HG02884 (cell line): ENCODE results near the gene ADGRV1.
"Not testable (repeated sequence)": the region's sequence is repeated elsewhere in the genome, so short reads cannot be mapped to it uniquely, and the experiment has no call there.

Source experiments
- ATAC-seq: cut with Tn5 transposase; IDR thresholded peaks from one replicate; pipeline ENCODE4 v1.9.1; 2021; ENCODE audit warnings: mild to moderate bottlenecking, moderate library complexity; ENCODE audit not compliant: unreplicated experiment

The ADGRV1 gene

DNA sequence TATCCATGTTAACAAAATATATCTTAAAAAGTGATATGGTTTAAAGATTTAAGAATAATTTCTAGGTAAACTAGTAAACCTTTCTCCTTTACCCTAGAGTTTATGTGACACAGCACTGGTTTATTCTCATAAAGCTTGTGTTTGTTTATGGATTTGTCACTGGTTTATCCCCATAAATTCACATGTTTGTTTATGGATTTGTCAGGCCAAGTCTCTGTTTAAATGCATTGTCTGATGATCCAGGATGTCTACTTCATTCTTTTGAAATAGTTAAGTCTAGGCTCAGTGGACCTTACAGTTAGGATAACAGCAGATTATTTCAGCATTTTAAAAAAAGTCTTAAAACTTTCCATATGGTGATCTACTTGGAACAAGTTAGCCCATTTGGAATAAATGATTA, 490.5 kb downstream of the ADGRV1 start:
- ATAC-seq = no peak

DNA sequence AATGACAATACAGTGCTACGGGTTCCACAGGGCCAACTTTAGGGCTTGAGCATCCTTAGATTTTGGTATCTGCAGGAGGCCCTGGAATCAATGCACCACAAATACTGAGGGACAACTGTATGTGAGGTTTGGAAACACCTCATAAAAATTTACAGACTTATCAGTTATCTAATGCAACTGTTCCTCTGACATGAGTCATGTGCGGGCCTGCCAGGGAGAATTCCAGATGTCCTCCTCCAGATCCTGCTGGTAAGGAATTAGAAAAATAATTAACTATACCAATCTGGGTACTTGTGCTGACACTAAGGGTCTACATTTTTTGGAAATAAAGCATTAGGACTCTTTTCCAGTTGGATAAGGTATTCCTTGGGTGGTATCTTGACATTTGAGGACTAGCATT, 491.2 kb downstream of the ADGRV1 start:
- no peak for ATAC-seq

DNA sequence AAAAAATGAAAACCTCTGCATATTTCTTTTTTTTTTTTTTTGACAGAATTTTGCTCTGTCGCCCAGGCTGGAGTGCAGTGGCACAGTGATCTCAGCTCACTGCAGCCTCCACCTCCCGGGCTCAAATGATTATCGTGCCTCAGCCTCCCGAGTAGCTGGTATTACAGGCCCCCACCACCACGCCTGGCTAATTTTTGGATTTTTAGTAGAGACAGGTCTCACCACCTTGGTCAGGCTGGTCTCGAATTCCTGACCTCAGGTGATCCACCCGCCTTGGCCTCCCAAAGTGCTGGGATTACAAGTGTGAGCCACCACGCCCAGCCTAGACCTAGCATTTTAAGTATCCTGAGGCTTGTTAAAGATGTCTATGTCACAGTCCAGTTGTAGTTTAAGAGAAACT, 493.8 kb downstream of the ADGRV1 start:
- ATAC-seq = not testable (repeated sequence)

GRCh38 chr5:91052977-91053740, 494.6 kb downstream of the ADGRV1 start:
- ATAC-seq = no peak

DNA sequence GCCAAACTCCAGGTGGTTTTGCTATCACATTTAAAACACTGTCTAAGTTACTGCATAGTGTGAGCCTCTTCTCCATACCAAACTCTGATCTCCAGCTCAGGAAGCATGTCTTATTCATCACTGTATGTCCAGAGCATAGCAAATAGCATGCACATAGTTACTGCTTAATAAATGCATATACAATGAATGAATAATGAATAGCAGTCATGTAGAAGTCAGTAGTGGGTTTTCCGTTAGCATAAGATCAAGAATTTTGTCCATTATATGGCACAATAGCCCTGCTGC, 495.1 kb downstream of the ADGRV1 start:
- ATAC-seq = no peak

GRCh38 chr5:91058155-91058554, 499.6 kb downstream of the ADGRV1 start:
- ATAC-seq = no peak

- no peak for ATAC-seq
Observed at GRCh38 chr5:91058575-91058974, 500.0 kb downstream of the ADGRV1 start.

- peak; percentile 83 for ATAC-seq
Observed at GRCh38 chr5:91059409-91059808, 500.8 kb downstream of the ADGRV1 start.

DNA sequence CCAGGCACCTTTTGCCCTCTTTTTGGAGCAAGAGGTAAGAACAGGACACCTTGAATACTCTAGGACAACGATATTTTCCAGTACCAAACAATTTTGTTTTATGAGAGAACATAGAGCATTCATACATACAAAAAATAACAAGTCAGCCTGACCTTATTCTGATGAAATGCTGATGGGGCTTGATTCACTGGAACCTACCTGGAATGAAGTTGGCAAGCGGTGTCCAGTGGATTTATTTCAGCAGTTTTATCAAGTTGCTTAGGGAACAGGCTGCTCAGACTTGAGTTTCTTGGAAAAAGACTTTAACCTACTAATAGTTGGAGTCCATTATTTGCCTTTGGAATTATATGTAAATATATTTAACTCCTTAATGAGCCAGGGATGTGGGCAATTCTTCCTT, 502.5 kb downstream of the ADGRV1 start:
- no peak for ATAC-seq

DNA sequence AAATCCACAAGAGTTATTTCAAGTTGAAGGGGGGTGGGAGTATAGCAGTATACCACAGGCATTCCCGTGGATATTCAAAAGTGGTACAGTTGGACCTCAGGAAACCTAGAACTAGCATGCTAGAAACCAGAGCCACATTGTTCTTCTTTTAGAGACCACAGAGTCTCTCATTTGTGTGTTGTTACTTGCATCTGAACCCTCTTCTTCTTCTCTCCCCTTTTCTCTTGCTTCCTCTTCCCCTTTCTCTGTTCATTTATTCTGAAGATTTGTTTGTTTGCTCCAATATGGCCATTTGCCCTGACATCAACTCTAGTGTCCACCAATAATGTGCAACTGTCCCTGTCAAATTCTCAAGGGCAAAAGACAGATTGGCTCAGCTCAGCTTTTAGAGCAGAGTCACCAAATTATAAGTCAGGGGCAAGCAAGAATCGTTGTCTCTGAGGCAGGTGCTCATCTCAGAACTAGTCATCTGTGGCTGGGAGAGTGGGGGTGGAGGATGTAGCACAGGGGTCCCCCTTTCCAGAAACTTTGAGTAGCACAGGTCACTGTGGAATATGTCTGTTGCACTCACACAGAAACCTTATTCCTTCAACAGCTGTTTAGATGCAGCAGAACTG, 503.5 kb downstream of the ADGRV1 start:
- ATAC-seq = peak; percentile 53

GRCh38 chr5:91063098-91063690, 504.6 kb downstream of the ADGRV1 start:
- not testable (repeated sequence) for ATAC-seq

DNA sequence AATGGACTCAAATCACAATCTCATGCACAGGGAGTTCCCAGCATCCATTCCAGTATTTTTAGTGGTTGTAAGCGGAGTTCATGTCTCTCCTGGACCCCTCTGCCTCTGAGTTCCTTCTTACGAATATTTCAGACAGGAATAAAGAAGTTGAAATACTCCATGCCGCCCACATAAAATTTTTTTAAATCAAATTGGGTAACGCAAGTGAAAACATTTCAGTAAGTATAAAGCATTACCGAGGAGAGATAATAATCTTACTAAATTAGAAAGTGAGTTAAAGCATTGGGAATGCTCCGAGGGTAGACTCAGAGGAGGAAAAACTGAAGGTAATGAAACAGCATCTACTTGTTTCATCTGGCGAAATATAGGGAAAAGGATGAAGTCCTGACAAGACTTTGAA, 506.9 kb downstream of the ADGRV1 start:
- ATAC-seq = no peak

DNA sequence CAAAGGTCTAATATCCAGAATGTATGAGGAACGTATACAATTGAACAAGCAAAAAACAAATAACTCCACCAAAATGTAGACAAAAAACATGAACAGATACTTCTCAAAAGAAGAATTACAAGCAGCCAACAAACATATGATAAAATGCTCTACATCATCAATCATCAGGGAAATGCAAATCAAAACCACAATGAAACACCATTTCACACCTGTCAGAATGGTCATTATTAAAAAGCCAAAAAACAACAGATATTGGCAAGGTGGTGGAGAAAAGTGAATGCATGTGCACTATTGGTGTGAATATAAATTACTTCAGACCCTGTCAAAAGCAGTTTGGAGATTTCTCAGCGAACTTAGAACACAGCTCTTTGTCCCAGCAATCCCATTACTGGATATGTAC, 510.8 kb downstream of the ADGRV1 start:
- no peak for ATAC-seq

DNA sequence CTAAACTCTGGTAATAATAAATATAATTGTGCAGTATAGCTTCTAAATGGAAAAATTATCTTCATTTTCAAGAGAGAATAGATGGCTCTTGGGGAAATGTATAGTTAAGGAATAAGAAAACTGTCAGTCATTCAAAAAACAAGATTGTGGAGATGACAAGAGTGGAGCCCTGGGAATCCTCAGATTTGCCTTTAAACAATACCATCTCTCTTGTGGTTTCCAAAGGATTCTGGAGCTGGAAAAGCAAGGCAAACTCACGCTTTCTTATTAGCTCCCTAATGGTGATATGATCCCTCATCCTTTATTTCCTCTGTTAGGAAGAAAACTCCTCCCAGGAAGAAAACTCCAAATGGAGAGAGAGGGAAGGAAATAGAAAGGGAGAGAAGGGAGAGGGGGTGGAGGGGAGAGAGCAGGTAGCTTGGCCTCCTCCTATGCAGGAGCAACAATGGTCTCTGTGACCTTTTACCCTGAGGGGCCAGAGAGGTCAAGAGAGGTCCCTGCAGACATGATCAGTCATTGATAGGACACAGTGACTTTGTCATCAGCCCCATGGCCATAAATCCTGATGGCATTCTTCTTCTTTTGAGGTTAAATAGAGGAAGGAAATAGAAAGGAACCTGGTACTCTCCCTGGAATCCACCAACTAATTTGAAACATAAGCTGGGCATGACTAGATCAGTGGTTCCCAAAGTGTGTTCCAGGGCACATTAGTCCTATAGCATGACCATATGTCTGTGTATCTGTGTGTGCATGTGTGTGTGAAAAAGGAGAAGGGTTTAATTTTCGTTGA, 512.4 kb downstream of the ADGRV1 start:
- ATAC-seq = no peak

GRCh38 chr5:91072881-91073280, 514.3 kb downstream of the ADGRV1 start:
- ATAC-seq = no peak

DNA sequence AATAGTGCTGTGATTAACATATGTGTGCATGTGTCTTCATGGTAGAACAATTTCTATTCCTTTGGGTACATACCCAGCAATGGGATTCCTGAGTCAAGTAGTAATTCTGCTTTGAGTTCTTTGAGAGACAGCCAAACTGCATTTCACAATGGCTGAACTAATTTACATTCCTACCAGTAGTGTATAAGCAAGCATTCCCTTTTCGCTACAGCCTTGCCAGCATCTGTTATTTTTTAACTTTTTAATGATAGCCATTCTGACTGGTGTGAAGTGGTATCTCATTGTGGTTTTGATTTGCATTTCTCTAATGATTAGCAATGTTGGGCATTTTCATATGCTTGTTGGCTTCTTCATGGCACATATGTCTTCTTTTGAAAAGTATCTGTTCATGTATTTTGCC, 516.0 kb downstream of the ADGRV1 start:
- ATAC-seq = no peak

GRCh38 chr5:91076138-91076537, 517.5 kb downstream of the ADGRV1 start:
- no peak for ATAC-seq

GRCh38 chr5:91077623-91078022, 519.0 kb downstream of the ADGRV1 start:
- no peak for ATAC-seq

- peak; percentile 50 for ATAC-seq
Observed at GRCh38 chr5:91079037-91079436, 520.4 kb downstream of the ADGRV1 start.

DNA sequence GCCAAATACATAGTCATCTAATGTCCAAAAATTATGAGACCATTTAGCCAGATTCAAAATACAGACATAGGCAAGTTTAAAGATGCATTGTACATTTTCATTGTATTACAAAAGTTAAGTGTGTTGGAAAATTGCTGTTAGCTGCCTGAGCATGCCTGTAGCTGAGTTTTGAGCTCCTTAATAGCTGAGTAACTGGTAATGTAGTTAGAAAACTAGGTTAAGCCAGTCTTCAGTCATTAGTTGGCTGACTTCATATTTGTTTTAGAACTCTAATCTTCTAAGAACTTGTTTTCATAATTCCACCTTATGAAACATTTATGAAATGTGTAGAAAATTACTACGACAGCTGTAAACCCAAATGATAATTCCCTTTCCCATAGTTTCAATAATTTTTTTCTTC, 531.2 kb downstream of the ADGRV1 start:
- ATAC-seq = no peak

- ATAC-seq = no peak
Observed at GRCh38 chr5:91090995-91091394, 532.4 kb downstream of the ADGRV1 start.
